GM21423 (cell line): ENCODE data around the gene FCN3.

Source experiments
- ATAC-seq: cut with Tn5 transposase; IDR thresholded peaks from one replicate; pipeline ENCODE4 v1.9.1; 2021; ENCODE audit warnings: mild to moderate bottlenecking, moderate library complexity; ENCODE audit not compliant: unreplicated experiment

Gene FCN3

DNA sequence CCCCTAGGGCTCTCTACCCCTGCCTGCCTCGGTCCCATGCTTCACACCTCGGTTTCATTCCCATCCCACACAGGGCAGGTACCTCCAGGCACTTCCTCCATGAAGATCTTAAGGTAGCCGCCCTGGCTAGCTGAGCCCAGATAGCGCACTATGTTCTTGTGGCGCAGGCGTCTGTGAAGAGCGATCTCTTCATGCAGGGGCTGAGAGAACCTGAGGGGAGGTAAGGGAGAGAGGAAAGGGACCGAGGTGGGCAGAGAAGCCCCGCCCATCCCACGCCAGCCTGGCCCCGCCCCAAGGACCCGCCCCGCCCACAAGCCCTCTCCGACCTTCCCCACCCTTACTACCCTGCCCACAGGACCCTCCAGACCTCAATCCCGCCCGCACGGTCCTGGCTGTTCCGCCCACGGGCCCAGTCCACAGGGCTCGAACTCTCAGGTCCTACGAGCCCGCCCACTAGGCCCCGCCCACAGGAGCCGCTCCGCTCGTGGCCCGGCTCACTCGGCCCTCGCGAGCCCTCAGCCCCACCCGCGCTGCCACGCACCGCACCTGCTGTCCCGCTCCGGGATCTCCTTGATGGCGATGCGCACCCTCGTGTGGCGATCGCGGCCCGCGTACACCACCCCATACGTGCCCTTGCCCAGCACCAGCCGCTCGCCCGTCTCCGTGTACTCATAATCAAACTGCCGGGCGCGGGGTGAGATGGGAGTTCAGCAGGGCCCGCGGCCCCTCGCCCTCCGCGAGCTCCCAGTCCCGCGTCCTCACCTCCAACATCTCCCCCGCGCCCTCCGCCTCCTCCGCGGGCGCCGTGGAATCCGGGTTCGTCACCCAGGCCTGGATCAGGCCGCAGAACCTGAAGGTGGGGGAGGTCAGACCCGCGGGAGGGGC lies 14.2 kb downstream of the FCN3 start:
- no peak for ATAC-seq

DNA sequence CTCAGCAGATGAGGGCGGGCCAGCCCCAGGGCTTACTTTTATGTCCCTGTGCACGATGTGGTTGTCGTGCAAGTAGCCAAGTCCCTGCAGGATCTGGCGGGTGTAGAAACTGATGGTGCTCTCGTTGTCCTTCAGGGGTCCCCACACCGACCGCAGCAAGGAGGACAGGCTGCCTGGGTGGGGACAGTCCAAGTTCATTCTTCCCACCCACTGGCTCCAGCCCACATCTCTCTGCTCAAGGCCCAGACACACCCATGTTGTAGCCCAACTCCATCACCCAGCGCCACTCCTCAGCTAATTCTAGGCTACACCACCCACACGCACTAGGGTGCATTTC lies 14.8 kb downstream of the FCN3 start:
- ATAC-seq, result no peak

DNA sequence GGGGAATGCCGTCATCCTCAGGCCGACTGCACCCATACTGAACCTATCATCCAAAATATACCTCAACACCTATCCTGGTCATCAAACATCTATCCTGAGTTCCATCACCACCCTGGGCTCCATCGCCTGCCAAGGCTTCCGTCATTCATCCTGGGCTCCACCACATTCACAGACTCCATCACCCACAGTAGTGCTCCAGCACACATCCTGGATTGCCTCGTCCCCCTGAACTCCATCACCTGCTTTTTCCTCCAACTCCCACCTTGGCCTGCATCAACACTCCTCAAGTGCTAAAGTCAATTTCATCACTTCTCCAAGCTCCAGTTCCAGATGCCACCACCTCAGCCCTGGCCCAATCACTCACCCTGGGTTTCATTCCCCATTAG lies 15.7 kb downstream of the FCN3 start:
- no peak for ATAC-seq

DNA sequence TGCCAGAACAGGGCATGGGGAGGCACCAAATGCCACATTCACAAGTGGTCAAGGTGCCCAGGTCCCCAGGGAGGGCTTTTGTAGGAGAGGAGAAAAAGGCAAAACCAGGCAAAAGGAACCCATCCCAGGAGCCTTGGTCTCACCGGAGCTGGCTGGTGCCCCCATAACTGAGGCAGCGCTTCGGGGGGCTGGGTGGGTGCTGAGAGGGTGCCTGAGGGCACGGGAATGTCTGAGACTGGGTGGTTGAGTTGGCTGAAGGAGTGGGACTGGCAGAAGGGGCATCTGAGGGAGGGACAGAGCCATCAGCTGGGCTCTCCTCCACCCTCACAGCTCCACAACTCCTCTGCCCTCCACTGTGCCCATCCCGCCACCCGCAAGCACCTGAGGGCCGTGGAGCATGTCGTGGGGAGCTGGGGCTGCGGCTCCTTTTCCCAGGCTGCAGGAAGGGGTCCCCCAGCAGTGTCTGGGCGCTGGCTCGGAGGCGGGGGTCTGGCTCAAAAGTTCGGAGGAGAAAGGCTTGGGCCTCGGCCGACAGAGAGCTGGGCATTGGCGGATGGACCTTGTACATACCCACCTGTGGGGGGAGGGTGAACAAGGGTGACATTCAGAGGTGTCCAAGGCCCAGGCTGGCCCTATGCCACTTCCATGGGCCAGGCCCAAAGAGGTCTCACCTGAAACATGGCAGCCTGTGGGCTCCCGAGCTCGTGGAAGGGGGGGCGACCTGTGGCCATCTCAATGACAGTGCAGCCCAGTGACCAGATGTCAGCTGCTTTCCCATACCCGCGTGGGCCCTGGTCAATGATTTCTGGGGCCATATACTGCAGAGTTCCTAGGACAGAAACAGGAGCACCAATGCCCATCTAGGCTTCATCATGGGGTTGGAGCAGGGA lies 16.3 kb downstream of the FCN3 start:
- ATAC-seq, result no peak

DNA sequence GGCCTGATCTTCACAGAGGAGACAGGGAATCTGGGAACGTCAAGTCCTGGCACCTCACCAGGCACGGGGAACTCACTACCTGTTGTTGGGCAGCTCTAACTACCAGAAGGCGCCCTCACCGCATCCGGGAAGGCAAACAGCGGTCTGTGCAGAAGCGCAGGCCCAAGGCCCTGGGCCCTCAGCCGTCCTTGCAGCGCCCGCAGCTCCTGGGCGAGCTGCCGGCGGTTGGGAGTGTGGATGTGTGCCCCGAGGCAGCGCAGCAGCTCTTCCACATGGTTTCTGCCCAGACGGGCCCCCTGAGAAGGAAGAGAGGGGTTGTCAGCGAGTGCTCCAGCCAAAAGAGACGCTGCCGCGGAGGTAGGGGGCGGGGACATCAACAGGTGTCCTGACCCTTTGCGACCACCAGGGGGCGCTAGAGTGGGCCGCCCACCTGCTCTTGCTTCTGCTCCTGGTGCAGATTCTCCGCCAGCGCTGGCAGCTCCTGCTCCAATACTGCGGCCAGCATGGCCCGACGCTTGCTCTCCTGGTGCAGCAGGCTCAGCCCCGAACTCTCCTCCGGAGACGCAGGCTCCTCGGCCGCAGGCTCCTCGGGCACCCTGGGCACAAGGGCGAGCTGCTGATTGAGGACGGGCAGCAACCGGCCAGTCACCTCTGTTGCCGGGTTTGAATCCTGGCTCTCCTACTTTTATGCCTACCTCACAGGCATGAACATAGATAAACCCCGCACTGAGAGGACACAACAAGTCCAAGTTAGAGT lies 17.2 kb downstream of the FCN3 start:
- no peak for ATAC-seq

DNA sequence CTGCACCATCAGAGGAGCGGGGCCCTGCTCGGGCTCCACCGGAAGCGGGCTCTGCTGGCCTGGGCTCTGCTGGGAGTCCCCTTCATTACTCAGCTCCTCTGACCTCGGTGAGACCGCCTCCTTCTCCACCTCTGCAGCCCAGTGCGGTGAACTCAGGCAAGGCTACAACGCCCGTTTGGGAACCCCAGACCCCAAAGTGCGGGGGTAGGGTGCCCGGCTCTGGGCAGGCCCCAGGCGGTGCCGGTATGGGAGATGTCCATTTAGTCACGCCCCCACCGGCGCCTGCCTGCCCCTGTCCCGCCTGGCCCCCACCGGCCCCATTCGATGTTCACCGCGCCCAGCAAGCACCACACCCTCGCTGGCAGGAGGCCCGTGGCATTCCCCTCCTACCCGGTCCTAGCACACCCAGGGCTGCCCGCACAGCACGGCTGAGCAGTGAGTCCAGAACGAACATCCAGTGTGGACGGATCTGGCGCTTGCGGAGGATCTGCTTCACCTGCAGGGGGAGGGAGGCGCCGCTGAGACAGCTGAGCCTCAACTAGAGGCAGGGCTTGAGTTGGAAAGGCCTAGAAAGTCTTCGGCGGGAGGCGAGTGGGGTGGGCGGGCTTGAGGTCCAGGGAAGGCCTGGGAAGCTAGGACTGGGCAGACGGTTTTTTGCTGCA lies 17.9 kb downstream of the FCN3 start:
- no peak for ATAC-seq

DNA sequence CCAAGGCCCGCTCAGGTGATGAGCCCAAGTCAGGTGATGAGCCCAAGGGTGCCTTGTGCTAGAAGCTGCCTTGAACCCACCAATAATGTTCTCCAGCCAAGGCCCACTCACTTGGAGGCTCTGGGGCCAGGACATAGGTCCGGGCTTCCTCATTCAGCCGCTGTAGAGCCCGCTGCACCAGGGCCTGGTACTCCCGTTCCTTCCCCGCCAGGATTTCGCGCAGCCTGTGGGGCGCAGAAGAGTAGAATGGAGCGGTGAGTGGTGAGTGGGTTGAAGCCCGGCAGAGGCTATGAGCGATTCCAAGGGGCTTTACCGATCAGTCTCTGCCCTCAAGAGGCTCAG lies 18.4 kb downstream of the FCN3 start:
- no peak for ATAC-seq

DNA sequence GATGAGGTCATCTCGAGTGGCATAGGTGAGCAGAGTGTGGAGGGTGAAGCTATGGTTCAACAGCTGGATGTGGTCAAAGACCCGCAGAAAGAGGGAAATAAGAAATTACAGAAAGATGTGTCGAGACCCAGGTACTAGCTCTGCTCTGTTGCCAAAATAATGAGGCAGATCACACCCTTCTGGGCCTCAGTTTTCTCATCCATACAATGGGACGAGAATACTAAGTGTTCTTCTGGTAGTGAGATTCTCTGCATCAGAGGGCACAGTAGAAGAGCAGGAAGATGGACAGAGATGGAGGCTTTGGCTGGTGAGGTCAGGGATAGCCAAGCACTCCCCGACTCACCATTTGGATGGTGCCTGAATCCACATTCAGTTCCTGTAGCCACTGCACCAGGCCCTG lies 18.9 kb downstream of the FCN3 start:
- no peak for ATAC-seq

DNA sequence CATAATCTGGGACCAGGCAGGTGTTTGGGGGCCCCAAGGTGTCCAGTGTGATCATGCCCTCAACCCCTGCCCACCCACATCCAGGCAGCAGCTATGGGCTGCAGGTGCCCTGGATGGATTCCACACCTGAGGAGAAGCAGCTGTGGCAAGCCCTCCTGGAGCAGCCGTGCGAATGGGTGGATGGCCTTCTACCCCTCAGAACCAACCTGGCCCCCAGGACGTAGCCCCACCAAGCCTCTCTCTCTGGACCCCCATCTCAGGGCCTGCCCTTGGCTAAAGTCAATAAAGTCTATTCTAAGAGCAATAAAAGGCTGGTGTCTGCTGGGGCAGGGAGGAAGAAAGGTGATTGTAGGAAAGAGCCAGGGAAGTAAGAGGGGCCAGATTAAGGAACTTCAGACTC lies 21.0 kb downstream of the FCN3 start:
- no peak for ATAC-seq

DNA sequence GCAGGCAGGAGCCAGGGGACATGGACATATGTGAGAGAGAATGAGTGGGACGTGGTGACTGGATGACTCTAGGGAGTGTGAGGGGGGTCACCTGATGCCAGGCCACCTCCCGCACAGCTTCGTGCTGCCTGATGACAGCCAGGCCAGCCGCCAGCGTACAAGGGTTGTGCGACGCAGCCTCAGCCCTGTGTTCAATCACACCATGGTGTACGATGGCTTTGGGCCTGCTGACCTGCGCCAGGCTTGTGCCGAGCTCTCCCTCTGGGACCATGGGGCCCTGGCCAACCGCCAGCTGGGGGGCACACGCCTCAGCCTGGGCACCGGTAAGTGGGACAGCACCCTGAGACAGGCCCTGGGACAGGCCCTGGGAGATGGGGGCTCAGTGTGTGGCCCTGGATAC lies 21.5 kb downstream of the FCN3 start:
- no peak for ATAC-seq

DNA sequence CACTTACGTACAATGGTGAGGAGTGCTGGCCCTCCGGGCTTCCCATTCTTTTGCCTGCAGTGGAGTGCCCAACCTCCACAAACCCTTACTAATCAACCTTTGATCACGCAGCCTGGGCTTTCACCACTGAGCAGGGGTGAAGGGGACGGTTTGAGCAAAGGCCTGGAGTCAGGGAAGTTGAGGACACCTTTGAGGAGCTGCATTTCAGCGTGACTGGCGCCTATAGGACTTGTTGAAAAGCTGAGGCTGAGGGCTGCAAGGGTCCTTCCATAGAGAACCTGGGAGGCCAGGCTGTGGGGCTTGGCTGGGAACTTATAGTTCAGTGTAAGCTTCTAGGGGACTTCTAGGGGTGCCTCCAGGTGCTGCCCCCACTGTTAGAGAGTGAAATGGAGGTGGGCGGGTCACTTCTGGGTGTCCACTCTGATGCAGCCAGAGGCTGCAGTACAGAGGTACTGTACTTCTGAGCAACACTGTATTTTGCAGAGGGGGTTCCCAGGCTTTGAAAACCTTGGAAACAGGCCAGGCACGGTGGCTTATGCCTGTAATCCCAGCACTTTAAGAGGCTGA lies 23.0 kb downstream of the FCN3 start:
- no peak for ATAC-seq

DNA sequence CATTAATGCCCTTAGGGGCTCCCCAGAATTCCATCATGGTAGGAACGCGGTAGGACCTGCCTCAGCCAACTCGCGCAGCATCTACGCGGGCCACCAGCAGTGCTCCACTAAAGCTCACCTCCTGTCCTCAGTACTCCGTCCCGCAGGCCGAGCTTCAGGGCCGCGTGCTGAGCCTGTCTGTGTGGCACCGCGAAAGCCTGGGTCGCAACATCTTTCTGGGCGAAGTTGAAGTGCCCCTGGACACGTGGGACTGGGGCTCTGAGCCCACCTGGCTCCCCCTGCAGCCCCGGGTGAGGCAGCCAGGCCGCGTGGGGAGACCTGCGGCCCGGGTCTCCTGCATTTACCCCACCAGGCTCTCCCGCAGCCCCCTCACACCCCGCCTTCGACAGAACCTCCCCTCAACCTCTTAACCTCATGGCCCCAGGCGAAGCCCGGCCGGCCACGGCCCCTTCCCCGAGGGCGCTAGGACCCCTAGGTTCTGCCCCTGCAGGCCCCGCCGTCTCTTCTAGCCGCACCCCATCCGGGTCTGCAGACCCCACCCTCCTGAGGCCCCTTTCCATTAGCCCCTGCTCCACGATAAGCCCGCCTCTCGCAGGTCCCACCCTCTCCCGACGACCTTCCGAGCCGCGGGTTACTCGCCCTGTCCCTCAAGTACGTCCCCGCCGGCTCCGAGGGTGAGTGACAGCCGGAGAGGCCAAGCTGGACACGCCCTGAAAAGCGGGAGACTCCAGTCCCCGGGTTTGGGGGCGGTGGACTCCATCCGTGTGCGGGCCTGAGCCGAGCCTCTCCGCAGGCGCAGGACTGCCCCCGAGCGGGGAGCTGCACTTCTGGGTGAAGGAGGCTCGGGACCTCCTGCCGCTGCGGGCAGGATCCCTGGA lies 23.7 kb downstream of the FCN3 start:
- ATAC-seq, result no peak

DNA sequence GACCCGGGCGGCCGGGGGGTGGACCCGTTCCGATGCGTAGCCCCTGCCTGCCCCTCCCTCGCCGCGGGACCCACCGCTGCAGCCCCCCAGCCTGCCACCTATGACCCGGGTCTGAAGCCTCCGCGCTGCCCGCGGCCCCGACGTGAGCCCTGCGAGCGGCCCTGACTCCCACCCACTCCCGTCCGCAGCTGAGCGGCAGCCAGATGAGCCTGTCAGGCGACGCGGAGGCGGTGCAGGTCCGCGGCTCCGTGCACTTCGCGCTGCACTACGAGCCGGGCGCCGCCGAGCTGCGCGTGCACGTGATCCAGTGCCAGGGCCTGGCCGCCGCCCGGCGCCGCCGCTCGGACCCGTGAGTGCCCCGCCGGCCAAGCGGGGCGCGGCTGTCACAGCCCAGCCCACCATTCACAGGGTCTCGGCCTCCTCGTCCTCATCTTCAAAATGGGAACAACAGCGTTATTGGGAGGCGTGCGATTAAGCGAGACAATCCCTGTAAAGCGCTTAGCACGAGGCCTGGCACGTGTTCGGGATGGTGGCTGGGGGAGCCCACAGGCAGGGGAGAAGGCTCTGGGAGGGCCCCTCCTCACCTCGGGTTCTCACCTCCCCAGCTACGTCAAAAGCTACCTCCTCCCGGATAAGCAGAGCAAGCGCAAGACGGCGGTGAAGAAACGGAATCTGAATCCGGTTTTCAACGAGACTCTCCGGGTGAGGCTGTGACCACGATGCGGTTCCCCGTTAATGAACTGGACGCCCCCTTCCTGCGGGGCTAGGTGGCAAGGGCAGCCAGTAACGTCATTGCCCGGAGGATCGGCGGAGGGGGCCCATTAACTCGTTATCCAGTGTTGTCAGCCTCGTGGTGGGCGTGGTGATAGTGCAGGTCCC lies 24.6 kb downstream of the FCN3 start:
- no peak for ATAC-seq

DNA sequence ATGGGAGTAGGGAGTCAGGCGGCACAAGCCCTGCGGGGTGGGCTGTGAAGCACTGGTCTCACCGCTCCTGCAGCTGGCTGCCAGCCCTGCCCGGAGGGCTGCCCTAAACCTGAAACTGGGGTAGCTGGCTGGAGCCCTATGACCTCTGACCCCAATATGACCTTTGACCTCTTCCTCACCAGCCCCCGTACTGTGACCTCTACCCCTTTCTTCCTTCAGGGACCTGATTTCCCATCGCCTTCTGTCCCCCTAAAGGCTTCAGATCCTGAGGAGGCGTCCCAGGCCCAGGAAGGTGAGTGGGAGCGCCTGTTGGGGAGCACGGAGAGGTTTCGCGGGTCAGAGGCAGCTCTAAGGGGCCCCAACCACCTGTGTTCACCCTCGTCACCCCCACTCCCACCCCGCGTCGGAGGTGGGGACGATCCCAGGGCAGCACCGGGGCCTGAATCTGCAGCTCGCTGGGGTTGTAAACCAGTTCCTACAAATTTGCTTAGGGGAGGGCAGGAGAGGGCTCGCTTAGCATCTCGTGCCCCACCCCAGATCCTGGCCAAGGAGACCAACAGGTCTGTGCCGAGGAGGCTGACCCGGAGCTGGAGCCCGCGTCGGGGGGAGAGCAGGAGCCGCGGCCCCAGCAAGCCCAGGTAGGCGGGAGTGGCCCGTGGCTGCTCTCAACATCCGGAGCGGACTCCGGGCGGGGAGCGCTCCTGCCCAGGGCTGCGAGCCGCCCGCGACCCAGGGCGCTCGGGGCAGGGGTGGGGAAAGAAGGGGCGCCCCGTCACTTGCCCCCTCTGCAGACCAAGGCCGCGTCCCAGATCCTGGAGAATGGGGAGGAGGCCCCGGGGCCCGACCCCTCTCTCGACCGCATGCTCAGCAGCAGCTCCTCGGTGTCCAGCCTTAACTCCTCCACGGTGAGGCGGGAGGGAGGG lies 25.5 kb downstream of the FCN3 start:
- ATAC-seq, result no peak

DNA sequence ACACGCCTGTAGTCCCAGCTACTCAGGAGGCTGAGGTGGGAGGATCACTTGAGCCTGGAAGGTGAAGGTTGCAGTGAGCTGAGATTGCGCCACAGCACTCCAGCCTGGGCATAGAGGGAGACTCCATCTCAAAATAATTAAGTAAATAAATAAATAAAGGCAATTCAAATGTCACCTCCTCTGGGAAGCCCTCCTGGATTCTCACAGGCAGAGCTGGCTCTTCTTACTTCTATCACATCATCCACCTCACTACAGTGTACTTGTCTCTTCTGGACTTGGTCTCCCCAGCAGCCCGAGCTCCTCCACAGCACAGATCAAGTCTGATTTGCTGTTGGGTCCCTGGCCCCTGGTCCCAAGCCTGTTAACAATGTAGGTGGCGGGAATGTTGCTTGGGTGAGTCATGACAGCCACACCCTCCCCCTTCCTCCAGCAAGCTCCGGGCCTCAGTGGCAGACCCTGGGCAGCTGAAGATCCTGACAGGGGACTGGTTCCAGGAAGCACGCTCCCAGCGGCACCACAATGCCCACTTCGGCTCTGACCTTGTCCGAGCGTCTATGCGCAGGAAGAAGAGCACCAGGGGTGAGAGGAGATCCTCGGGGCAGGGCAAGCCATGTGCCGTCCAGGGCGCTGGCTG lies 27.5 kb downstream of the FCN3 start:
- ATAC-seq, result no peak

DNA sequence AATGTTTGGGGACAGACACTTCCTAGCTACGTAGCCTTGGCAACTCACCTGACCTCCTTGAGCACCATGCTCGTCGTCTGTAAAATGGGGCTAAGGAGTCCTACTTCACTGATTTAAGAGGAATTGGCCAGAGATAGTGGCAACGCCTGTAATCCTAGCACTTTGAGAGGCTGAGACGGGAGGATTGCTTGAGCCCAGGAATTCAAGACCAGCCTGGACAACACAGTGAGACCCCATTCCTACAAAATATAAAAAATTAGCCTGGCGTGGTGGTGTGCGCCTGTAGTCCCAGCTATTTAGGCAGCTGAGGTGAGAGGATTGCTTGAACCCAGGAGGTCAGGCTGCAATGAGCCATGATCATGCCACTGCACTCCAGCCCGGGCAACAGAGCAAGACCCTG lies 28.3 kb downstream of the FCN3 start:
- ATAC-seq, result no peak

DNA sequence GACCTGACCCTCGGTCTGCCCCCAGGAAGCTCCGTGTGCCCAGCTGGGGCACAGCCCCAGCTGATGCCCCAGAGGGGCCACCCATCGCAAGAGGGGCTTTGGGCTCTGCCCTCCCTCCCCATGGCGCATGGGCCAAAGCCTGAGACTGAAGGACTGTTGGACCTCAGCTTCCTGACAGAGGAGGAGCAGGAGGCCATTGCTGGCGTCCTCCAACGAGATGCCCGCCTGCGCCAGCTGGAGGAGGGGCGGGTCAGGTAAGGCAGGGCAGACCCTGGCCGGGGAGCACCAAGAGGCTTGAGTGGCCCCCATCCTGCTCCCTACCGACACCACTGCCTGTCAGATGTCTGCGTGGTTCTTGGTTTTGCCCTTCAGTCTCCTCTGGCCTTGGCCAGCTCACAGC lies 29.4 kb downstream of the FCN3 start:
- no peak for ATAC-seq
